Heart right ventricle (tissue), 16 donors: ENCODE results near the gene GGT6. TPM values are rescaled to one million over a fixed set of nuclear protein-coding genes. Genes with fewer than 3 reads are reported as not detected.
A peak's percentile ranks its signal among the peaks of the same experiment; 100 is the strongest.
"Not testable (repeated sequence)": the region's sequence is repeated elsewhere in the genome, so short reads cannot be mapped to it uniquely, and the experiment has no call there.

Source experiments
- ATAC-seq, 8 donors: fragments of 200-7000 bp; cut with Tn5 transposase; one replicate each; pipeline ENCODE4 v1.9.1; 2020; ENCODE audit warnings: mild to moderate bottlenecking in 8 of 8, moderate library complexity in 8 of 8, moderate number of reproducible peaks in 1 of 8
- DNase-seq, 2 donors: peaks; one replicate each; pipeline ENCODE4 v3.0.0-alpha.2; 2020
- H3K27ac ChIP-seq, 10 donors: fragments of 200-600 bp; sonication (generic) in 2 of 10; one replicate each; pipeline versions ENCODE4 v1.5.0 to v1.8.0; 2020 to 2022; ENCODE audit warnings: mild to moderate bottlenecking in 3 of 10
- H3K27me3 ChIP-seq, 7 donors: fragments of 200-600 bp; one replicate each; pipeline ENCODE4 v1.8.0; 2021 to 2022; ENCODE audit warnings: mild to moderate bottlenecking in 2 of 7
- H3K36me3 ChIP-seq, 9 donors: fragments of 200-600 bp; sonication (generic) in 1 of 9; one replicate each; pipeline versions ENCODE4 v1.5.0 to v1.8.0; 2020 to 2022; ENCODE audit warnings: mild to moderate bottlenecking in 2 of 9
- H3K4me1 ChIP-seq, 9 donors: fragments of 200-600 bp; sonication (generic) in 1 of 9; one replicate each; pipeline versions ENCODE4 v1.5.0 to v1.8.0; 2020 to 2022; ENCODE audit warnings: mild to moderate bottlenecking in 4 of 9
- H3K4me3 ChIP-seq, 10 donors: fragments of 200-600 bp; sonication (generic) in 2 of 10; one replicate each; pipeline versions ENCODE4 v1.5.0 to v1.8.0; 2020 to 2022; ENCODE audit warnings: mild to moderate bottlenecking in 7 of 10, moderate library complexity in 2 of 10
- H3K9me3 ChIP-seq, 11 donors: fragments of 200-600 bp in 10 of 11; sonication (generic) in 2 of 11; one replicate each; pipeline versions ENCODE4 v1.5.0 to v1.8.0; 2013 to 2022; ENCODE audit warnings: mild to moderate bottlenecking in 2 of 11, control low read depth in 1 of 11, moderate library complexity in 1 of 11
- WGBS, 2 donors: extraction: QIAGEN DNeasy Blood & Tissue Kit; methylation state at CpG; one replicate each; pipeline ENCODE4 v1.1.7; 2013; ENCODE audit warnings: inconsistent platforms in 1 of 2; 5-methylcytosine and 5-hydroxymethylcytosine counted together
- intact Hi-C, 10 donors: fragments of 100-400 bp; cut with DNase I; formaldehyde crosslinking; loops; one replicate each; pipeline versions ENCODE4 v1.11.1 to v1.14.2; 2022
- polyA plus RNA-seq, 2 donors: library from polyadenylated mRNA; stranded (reverse); fragments of 200-250 nt; gene quantifications; one replicate each; pipeline ENCODE4 v1.2.3, GENCODE V29; 2013
- total RNA-seq, 10 donors: library from RNA; stranded (reverse); fragmentation: NEBNext Ultra II Directional in 3 of 10; extraction: Animal tissue kit (Norgen Biotek cat#: 25700) in 3 of 10; gene quantifications; one replicate each; pipeline versions ENCODE4 v1.2.1 to v1.2.4, GENCODE V29; 2021 to 2023
- TF ChIP-seq, protein P1 (sequence below), 9 donors: fragments of 200-600 bp; sonication (generic) in 2 of 9; IDR thresholded peaks; one replicate each; pipeline versions ENCODE4 v1.5.0 to v1.8.0; 2021 to 2022; ENCODE audit warnings: antibody characterized with exemption in 9 of 9, mild to moderate bottlenecking in 5 of 9, moderate library complexity in 1 of 9
- donor health status: Arrhythmogenic right ventricular cardiomyopathy.
- donor health status: ischemic (EF 13 %, LVEDD 7.1; RV severe dilation, severe dysfunction).
- donor health status: healthy with polysubstance abuse.
- donor health status: DM: no; HTN: yes; CAD: no.
- donor health status: DM: no; HTN: no; CAD: no.
- donor health status: ischemic (EF 25% LVEDD 6.9; RV normal size, moderate dysfunction).
- donor health status: ischemic (EF 25% LVEDD 5.7; RV mildly dilated, moderate dysfunction).
- donor health status: healthy.
- donor health status: DM: yes; HTN: yes; CAD: no.
- donor health status: Ischemic cardiomyopathy.
- donor health status: ischemic (EF 35%, LVEDD 5.7; RV mildly dilated, moderate dysfunction).
- donor health status: nonischemic (EF 11% LVEDD 7.7; RV severe dilation, severe dysfunction).
- donor health status: DM: yes; HTN: yes; CAD: no.
- donor health status: PGD.
- donor health status: ischemic (EF 29% LVEDD 5.4; RV normal size, mild dysfunction).
- donor health status: nonischemic (EF 23%, LVEDD 6.1; RV moderate dilation, normal function).

Gene GGT6
- total and polyA plus RNA-seq, 12 donors, result 0.03 to 0.19 (median 0.12) TPM; not detected in 6

- peak overlapping the region; percentile 77 to 94 (median 86) for H3K27ac ChIP-seq
- ATAC-seq (peak; percentile 62 to 84 (median 72)), DNase-seq (peak; percentile 59 to 69)
- peaks cover 13 to 47% (median 35%) of the 10 kb centered on the region in 9 donors for H3K4me1 ChIP-seq
- 51 to 58% methylated on average over 20 of the region's 20 CpGs for WGBS, 2 donors
- intact Hi-C loops, result no loop called here
- no peaks in the 10 kb centered on the region for H3K9me3 ChIP-seq
- no peak overlapping the region for H3K4me3 ChIP-seq
- H3K27me3 ChIP-seq, result no peaks in the 10 kb centered on the region
- no peaks in the 10 kb centered on the region for H3K36me3 ChIP-seq
- TF ChIP-seq, protein P1, sequence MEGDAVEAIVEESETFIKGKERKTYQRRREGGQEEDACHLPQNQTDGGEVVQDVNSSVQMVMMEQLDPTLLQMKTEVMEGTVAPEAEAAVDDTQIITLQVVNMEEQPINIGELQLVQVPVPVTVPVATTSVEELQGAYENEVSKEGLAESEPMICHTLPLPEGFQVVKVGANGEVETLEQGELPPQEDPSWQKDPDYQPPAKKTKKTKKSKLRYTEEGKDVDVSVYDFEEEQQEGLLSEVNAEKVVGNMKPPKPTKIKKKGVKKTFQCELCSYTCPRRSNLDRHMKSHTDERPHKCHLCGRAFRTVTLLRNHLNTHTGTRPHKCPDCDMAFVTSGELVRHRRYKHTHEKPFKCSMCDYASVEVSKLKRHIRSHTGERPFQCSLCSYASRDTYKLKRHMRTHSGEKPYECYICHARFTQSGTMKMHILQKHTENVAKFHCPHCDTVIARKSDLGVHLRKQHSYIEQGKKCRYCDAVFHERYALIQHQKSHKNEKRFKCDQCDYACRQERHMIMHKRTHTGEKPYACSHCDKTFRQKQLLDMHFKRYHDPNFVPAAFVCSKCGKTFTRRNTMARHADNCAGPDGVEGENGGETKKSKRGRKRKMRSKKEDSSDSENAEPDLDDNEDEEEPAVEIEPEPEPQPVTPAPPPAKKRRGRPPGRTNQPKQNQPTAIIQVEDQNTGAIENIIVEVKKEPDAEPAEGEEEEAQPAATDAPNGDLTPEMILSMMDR (IDR thresholded peaks at IDR 0.05), result no peak
These were observed 38.6 kb upstream of the GGT6 start for GRCh38 chr17:4598776-4599504.

DNA sequence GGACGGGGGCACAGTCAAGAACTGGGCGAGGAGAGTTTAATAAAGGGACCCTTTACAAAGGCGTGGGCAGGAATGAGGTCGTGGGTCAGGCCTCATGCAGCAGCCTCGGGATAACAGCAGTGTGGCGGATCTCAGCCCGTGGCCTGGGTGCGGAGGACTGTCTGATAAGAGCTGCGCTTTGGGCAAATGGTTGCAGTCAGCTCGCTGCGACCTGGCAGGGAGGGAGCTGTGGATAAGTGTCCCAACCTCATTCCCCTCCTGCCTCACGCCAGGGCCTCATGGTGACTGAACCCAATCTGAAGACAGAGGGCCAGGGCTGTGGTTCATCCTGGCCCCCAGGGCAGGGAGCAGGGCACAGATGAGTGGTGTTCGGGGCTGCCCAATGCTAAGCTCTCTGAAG, 37.6 kb upstream of the GGT6 start:
- Histone ChIP-seq H3K4me3 (no peak overlapping the region), H3K36me3 (no peaks in the 10 kb centered on the region), H3K4me1 (peaks cover 13 to 49% (median 35%) of the 10 kb centered on the region in 9 donors), H3K27ac (peak overlapping the region; percentile 73 to 94 (median 86)), H3K9me3 (no peaks in the 10 kb centered on the region), H3K27me3 (no peaks in the 10 kb centered on the region)
- peak in 1 of 2 donors; percentile 62 for DNase-seq
- WGBS, 2 donors, result 62 to 79% methylated on average over 13 of the region's 13 CpGs
- TF ChIP-seq, protein P1 (IDR thresholded peaks at IDR 0.05), result no peak
- ATAC-seq, result peak in 5 of 8 donors; percentile 3 to 16 (median 8)
- intact Hi-C loops, result no loop called here

GRCh38 chr17:4596636-4597380, 36.4 kb upstream of the GGT6 start:
- no peak overlapping the region for H3K4me3 ChIP-seq
- intact Hi-C loops, result no loop called here
- H3K4me1 ChIP-seq, result peaks cover 13 to 50% (median 37%) of the 10 kb centered on the region in 9 donors
- TF ChIP-seq, protein P1 (IDR thresholded peaks at IDR 0.05), result no peak
- no peaks in the 10 kb centered on the region for H3K36me3 ChIP-seq
- DNase-seq, result no peak
- ATAC-seq, result no peak
- H3K27me3 ChIP-seq, result no peaks in the 10 kb centered on the region
- no peaks in the 10 kb centered on the region for H3K9me3 ChIP-seq
- 94 to 95% methylated on average over 31 to 36 of the region's 36 CpGs for WGBS, 2 donors
- H3K27ac ChIP-seq, result peak overlapping the region in 3 of 10 donors; percentile 82 to 93 (median 85)

DNA sequence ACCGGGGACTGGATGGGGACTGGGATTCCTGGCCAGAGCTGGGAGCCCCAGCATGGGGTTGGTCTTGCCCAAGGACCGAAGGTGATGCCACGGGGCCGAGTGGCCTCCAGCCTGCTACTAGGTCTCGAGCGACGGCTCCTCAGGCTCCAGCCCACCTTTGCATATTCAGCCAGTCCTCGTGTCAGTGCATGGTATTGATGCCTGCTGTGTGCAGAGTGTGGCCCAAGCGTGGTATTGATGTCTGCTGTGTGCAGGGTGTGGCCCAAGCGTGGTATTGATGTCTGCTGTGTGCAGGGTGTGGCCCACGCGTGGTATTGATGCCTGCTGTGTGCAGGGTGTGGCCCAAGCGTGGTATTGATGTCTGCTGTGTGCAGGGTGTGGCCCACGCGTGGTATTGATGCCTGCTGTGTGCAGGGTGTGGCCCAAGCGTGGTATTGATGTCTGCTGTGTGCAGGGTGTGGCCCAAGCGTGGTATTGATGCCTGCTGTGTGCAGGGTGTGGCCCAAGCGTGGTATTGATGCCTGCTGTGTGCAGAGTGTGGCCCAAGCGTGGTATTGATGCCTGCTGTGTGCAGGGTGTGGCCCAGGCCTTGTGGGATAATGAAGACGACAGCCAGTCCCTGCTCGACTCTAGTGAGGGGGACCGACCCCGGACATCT, 35.4 kb upstream of the GGT6 start:
- 96% methylated on average over 22 to 23 of the region's 23 CpGs for whole genome bisulfite sequencing, 2 donors
- H3K27me3 ChIP-seq, DNase-seq, intact Hi-C loops, H3K4me3 ChIP-seq, H3K9me3 ChIP-seq, ATAC-seq, H3K27ac ChIP-seq, H3K36me3 ChIP-seq: not testable (repeated sequence)
- H3K4me1 ChIP-seq, result peaks cover 10 to 53% (median 42%) of the 10 kb centered on the region in 9 donors
